Measurements from ENCODE around the gene CCDC141. TPM values are rescaled to one million over a fixed set of nuclear protein-coding genes. Genes with fewer than 3 reads are reported as not detected.
A peak's percentile ranks its signal among the peaks of the same experiment; 100 is the strongest.

CCDC141 gene
- total RNA-seq, 1 donor from 2014 or later, result 1.4 TPM

DNA sequence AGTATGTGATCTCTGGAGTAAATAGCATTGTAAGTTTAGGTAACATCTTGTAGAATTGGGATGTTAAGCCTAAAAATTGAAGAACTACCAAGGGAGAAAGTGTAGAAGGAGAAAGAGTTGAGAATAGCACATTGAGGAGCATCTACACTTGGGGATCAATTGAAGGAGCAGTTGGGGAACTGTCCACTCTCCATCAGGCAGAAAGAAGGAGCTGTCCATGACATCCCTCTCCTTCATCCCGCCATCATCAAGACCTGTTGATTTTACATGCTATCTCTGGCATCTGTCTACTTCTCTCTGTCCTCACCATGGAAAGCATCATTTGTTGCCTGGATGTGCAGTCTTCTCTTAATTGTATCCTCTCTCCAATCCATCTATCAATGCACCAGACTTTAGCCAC, 87.8 kb downstream of the CCDC141 start:
- DNase-seq, result no peak

DNA sequence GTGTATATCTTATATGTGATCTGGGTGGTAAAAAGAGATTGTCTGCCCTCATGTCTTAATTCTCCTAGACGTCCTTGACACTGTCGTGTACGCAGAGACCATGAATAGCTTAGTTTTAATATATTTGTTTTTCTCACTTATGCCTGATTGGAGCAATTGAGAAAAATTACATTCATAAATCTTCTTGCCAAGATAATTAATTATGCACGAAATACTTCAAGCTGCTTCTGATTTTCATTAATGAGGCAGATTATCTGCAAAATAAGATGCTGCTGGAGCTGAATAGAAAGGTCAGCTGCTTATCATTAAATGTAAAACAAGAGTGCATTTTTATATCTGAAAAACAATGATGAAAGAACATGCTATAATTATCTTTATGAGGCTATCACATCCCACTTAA, 95.9 kb downstream of the CCDC141 start:
- DNase-seq, result no peak

DNA sequence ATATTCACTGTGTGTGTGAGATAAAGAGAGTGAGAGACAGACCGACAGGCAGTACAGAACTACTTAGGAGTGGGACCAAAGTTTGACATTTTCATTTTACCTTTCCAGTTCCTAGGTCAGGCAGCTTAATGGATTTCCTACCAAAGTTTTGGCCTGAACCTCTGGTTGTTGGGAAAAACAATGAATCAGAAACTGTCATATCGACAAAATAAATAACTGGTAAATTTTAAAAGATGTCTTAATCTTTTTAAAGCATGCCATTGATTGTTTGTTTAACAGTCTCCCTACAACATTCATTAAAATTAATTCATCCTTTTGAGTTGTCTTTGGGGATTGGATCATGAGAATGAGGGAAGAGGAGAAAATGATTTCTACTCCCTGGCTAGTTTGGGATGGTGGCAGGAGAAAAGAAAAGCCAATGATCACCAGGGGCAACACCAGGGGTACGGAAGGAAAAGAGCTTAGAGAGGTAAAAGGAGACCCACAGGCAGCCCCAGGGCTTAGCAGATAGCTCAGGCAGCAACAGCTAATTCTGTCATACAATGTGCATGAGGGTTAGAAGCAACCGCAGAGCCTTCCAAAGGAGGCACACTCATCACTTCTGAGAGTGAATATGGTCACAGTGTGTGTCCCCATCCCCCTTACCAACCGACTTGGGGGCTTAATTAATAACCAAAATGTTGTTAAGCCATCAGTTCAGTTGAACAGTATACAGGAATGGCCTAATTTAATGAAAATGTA, 98.5 kb downstream of the CCDC141 start:
- DNase-seq, result no peak

DNA sequence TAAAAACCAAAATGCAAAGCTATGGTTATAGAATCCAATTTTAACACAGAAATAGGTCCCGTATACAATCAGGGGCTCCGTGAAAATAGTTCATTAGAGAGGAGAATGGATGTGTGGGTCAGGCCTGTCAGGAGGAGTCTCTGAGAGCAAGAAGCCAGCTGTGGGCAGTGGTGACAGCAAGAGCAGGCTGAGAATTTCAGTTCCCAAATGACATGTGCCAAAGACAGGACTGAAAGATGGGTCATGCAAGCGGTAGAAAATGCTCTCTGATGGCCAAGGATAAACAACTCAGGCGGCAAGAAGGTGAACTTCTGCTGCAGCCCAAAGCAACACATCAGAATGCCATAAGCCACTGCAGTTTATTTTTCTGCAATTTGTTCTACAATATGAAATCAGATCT, 100.4 kb downstream of the CCDC141 start:
- no peak for DNase-seq

DNA sequence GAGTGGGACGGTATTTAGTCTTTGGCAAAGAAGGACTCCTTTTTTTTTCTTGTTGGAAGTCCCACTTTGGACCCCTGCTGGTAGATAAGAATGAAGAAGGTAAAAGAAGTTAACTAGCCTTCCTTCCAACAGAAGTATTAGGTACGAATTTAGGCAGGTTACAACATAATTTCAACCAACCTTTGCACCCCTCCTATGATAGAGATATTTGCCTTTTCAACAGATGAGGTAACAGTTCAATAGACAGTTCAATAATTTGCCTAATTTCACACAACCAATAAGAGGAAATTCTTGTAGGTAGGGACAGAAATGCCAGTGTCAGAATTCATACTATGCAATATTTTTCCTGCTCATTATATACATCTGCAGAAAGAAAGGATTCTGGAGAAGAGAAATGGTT, 100.8 kb downstream of the CCDC141 start:
- no peak for DNase-seq

DNA sequence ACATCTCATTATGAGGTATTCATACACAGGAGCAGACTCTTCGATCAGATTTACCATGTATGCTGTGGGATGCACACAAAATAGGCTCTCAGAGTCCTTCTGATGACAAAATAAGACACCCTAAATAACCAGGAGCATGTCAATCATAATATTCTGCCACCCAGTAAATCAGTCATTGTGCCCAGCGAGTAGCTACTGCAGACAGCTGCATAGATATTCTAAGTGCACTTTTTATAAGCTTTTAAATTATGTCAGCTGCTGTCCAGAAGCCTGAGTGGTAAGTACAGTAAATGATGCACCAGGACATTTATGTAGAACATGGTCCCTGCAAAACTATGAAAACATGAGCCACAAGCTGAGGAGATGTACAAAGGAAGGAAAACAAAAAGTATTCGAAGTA, 102.9 kb downstream of the CCDC141 start:
- DNase-seq, result no peak

DNA sequence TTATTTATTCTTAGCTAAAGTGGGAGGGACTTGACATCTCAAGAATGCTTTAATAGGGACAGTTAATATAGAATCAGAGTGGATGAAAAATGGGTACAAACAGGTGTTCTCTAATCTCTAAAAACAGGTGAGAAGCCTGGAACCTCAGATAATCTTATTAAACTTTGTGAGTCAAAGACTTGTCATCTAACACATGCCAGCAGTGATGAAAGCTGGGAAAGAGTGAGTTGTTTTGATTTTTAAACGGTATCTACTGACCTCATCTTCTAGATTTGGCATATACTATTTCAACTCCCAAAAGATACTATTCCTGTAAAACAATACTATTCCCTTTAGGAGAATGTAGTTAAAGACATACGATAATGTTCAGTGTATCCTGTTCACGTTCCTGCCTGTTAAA, 103.4 kb downstream of the CCDC141 start:
- no peak for DNase-seq

DNA sequence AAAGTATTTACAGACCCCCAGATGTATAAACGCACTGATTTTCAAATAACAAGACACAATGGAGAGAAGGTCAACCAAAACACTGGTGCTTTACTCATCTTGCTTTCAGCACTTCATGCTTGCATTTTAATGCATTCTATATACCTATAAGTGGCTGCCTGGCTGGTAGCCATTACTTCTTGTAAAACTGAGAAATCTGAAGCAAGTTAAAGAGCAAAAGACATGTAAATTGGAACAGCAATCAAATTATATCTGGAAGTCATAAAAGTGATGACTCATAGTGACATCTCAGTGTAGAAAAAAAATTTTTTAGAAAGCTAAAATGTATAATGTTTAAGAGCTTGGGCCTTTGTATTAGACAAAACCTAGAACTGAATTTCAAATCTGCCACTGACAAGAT, 106.2 kb downstream of the CCDC141 start:
- no peak for DNase-seq

DNA sequence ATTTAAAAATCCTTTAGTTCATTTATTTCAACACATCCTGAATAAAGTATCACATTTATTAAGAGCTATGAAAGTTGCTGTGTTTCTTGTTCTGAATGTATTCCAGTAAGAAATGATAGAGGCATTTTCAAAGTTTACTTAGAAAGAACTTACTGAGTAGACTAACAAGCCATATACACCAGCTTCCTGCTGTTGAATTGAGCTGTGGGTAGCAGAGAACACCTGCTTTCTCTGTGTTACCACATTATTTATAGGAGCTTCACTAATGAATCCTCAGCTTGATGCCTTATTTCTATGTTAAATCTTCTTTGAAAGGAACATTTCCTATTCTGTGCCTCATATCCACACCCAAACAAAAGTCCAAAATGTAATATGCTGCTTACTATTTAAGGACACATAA, 115.4 kb downstream of the CCDC141 start:
- DNase-seq, result no peak

DNA sequence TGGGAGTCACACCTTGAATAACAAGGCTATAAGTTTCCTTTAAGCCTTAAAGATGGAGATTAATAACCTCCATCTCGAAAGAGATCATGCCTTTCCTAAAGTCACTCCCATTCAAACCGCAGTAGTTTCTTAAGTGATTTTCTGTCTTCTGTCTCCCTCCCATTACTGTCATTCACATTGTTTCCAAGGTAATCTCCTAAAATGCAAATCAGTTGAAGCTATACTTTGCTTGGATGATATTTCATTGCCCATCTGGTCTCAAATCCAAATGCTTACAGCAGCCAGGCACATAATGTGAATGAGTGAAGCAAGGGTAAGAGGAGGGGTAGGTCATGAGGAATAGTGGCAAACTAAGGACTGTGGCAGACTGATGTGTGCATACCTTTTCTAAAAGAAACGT, 116.4 kb downstream of the CCDC141 start:
- DNase-seq, result no peak

DNA sequence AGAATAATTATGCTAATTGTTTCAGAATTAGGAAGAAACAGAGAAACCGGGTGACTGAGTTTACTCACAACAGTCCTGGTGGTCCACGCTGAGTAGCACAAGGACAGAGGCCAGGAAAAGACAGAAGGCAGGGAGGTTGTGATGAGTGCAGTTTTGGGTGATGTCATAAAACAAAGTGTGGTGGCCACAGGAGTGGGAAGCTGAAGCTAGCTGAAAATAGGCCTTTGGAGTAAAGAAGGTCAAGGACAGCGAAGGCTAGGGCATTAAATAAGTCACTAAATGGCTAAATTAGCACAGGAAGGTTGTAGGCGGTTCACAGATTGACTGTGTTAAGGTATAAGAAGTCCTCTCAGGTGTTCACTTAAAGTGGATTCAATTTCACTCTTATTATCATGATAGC, 121.9 kb downstream of the CCDC141 start:
- no peak for DNase-seq

DNA sequence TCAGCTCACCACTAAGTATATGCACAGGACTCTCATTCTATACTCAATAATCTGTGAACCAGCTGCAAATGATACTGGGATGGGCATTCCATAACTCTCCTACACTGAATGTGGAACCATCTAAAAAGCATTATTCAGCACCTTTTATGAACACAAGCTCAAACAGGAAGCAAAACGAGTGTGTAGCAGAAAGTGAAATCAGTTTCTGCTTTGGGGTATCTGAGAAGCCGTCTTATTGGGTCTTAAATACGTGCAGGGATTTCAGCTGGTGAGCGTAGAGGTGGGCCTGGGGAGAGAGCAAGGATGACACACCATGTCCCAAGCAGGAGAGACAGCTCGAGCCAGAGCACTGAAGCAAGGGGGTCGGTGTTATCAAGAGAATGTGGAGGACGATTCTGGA, 122.8 kb downstream of the CCDC141 start:
- DNase-seq, result no peak

DNA sequence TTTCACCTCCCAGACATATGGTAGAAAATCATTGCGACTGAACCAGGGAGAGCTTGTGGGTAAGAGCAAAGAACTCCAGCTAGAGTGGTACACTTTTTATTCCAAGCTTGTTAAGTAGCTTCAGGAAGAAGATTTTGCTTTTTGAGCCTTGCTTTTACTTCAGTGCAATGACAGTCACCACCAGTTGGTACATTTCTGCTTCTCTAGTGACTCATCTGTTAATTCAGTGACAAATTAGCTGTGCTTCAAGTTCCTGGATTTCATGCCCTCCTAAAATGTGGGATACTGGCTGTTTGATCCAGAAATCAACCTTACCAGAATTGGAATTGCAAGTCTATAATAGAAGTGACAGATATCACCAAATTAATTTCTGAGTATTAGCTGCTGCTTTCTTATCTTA, 125.1 kb downstream of the CCDC141 start:
- no peak for DNase-seq

DNA sequence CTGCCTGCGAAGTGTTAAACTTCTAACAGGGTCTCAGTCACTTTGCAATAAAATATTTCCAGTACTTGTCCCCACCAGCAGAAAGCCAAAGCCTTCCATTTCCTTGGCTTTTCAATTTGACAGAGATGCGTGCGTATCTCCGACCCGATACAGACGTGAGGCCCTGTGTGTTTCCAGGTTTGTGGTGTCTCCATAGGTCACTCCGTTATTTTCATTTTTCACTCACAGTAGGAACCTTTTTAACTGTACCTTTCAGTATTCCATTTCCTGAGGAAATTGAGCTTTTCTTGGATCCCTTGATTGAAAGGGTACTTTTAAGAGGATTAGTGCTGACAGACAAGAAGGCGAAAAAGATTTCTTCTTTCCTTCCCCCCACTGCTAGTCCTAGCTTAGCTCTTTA, 126.4 kb downstream of the CCDC141 start:
- no peak for DNase-seq

DNA sequence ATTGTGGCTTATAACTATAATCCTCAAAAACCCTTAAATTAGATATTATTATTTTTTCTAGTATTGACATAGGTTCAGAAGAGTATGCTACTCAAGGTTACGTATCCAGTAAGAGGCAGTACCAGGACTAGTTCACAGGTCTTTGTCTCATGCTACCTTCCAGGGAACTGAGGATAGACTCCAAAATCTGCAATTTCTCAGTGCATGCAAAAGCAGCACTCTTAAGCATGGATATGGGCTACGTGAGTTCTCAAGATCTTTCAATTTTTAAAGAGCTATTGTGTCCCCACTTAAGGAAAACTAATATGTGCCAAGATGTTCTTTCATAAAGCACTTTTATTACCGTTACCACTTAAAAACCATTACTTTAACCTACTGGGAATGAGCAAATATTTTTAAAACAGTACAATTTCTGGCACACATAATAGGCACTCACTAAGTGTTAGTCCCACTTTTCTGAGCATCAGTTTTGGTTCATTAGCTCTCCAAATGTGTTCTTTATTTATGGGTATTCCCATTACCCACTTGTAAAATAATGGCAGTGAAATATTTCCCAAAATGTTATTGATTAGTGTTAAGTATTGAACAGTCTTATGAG, 128.9 kb downstream of the CCDC141 start:
- DNase-seq, result no peak

DNA sequence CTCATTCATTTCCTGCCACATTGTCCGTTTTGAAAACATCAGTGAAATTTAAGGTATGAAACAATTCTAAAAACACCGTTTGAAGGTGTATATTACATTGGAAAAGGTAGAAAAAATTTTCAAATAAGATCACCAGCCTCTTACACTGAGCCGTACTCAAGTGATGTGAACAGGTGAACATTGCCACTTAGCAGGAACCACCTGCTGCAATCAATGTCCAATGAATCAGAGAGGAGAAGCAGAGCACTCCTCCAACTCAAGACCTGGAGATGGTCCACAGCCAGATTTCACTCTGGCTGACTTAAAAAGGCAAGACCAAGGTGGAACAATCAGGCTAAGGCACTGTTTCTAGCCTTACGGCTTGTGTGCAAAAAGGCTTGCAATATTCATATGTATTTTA, 132.4 kb downstream of the CCDC141 start:
- DNase-seq, result no peak

DNA sequence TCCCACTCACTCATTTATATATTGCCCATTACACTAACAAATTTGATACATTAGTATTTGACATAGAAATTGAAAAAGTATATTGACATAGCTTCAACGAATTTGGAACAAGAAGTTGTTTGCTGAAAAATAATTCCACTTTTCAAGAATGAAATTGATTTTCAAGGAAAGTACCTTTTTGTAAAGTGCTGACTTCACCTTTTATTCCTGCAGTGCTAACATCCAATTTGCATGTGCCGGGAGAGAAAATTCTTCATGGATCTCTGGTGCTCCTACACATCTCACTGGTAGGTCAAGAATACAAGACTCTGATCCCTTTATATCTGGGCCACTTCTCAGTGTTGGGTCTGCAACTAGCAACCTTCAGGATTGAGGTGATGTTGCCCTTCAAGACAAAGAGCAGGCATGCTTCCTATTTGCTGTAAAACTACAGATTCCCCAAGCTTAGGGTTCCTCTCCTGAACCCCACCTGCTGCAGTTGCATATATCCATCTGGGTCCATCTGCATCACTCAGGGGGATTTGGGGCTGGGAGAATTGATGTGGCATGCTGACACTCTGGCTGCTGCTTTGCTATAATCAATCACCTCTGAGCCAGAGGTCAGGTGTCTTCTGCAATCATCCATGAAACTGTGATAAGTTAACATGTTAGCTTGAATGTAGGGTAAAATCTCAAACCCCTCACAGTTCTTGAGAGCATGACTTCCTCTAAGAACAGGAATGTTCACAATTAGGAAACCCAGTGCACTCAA, 134.3 kb downstream of the CCDC141 start:
- no peak for DNase-seq

DNA sequence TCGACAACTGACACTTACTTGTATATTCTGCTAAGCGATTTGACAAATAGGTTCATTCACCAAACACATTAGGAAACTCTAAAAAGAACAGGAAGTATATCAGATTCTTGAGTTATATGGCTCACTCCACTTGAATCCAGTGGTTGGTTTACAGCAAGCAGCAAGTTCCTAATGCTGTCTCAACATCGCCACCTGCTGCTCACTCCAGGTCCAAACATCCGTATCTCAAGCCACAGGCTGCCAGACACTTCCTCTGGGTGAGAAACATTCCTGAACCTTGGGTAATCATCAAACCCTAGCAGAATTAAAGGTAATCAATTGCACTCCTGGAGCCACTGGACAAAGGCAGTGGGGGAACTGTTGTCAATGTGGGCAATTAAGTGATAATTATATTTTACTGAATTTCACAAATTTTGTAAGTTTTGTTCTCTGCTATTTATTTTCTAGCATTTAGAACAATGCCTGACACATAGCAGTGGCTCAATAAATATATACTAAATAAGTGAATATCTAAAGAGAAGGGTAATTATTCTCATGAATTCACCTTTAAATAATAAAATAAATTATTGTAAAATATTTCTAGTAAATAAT, 135.6 kb downstream of the CCDC141 start:
- DNase-seq, result peak; percentile 47

DNA sequence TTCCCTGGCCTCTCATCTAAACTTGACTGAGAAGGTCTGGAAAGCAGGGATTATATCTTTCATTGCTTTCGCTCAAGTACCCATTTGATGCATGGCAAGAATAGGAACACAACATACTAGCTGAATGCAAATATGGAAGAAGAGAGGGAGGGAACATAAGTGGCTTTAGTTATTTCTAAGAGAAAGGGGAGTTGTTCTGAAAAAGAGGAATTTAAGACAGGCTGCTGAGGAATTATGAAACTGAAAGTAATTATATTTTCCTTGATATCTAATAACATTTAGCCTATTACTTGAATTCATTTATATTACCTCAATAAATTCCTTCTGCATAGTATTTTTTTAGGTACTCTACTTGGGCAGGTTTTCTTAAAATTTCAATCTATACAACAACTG, 136.9 kb downstream of the CCDC141 start:
- no peak for DNase-seq

DNA sequence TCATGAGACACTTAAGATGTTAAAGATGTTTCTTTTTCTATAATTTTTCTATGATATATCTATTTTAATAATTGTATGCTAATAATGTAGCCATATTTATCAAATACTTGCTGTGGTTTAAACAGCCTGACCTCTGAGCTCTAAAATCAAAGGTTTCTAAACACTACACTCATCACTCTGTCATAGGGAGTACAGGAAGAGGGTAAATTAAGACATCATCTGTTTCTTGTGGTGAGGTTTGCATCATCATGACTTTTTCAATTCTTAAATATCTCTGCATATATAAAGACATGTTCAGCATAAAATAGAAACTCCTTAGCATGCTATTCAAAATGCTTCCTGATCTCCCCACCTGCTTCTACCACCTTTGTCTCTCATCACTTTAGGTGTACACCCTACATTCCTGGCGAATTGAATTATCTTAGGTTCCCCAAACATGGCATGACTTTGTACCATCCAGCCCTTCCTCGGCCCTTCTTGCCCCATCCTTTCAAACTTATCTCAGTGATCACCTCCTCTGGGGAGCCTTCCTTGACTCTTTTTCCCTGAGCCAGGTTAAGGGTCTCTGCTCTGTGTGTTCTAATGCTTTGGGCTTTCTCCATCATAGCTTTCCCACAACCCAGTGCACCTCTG, 137.4 kb downstream of the CCDC141 start:
- no peak for DNase-seq

DNA sequence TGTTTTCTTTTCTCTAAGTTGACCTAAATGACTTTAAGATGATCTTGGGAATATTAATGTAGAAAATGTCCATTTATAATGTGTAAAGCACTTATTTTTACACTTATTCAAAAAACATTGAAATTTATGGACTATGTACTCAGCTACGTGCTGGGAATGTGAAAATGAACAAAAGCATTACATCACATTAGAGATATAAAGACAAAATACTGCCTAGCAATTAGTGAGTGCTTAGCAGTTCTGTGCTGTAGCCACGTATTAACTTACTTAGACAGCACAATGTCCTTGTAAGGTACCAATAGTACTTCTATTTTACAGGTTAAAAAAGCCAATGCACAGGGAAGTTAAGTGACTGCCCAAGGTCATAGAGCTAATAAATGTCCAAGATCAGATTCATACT, 138.9 kb downstream of the CCDC141 start:
- no peak for DNase-seq

DNA sequence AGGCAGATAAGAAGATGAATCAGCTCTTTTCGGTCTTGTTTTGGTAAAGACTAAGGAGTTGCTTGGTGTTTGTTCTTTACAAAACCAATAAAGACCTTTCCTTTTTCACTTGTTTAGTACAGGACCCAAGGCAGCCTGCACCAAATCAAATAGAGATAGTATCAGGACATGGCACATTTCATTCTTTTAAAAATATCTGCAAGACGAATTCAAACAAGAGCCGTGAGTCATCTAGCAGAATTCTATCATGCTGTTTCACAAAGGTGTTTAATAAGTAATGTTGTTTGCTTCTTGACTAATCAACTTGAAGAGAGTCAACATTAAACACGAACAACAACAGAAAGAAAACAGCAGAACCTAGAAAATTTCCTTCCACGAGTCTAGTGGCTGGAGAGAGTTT, 139.9 kb downstream of the CCDC141 start:
- DNase-seq, result no peak

DNA sequence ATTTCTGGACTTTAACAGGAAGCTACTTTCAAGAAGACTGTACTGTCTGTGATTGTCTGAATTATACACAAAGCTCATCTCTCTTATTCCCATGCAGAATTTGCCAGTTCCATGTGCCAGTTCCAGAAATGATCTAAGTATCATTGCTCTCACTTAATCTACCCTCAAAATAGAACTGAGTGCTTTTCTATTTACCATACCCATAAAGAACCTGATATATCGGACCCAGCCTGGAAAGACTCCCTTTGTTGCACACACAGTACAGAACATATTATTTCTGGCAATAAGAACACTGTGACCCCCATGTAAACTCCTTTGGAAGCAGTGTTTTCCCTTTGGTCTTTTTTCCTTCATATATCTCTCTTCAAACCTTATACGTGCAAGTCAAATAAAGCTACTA, 140.4 kb downstream of the CCDC141 start:
- no peak for DNase-seq
